SHP77 treated with DMSO at 0.1 percent for 48 hours (cell line): Measurements from ENCODE around the gene NDUFS6.
A peak's percentile ranks its signal among the peaks of the same experiment; 100 is the strongest.
"Not testable (repeated sequence)": the region's sequence is repeated elsewhere in the genome, so short reads cannot be mapped to it uniquely, and the experiment has no call there.

Experiments used
- DNase-seq: peaks from one replicate; lab custom pipeline; 2025; lab: John Stamatoyannopoulos, UW

The NDUFS6 gene

GRCh38 chr5:1798589-1798988, 2.6 kb upstream of the NDUFS6 start:
- DNase-seq = not testable (repeated sequence)

GRCh38 chr5:1799110-1799601, 2.1 kb upstream of the NDUFS6 start:
- no peak for DNase-seq

- peak; percentile 88 for DNase-seq
These were observed 1.4 kb upstream of the NDUFS6 start, which contains the start of gene MRPL36 for GRCh38 chr5:1799602-1800471. Gene MRPL36 (minus strand): TSS chr5:1799837. CDS start chr5:1798935, 902 bp downstream.

- peak; percentile 74 for DNase-seq
These were observed 560 bp upstream of the NDUFS6 start for GRCh38 chr5:1800472-1801221.

- no peak for DNase-seq
These were observed 724 bp downstream of the NDUFS6 start for GRCh38 chr5:1801967-1802295.

GRCh38 chr5:1803192-1803591, 2.0 kb downstream of the NDUFS6 start:
- DNase-seq = no peak

- DNase-seq = no peak
These were observed 2.9 kb downstream of the NDUFS6 start for GRCh38 chr5:1804001-1804690.

- DNase-seq = no peak
These were observed 4.1 kb downstream of the NDUFS6 start for GRCh38 chr5:1805326-1805725.

- DNase-seq = no peak
These were observed 4.5 kb downstream of the NDUFS6 start for GRCh38 chr5:1805736-1806135.

GRCh38 chr5:1806199-1806598, 5.0 kb downstream of the NDUFS6 start:
- DNase-seq = no peak

GRCh38 chr5:1806974-1807373, 5.8 kb downstream of the NDUFS6 start:
- DNase-seq = no peak

GRCh38 chr5:1807451-1808185, 6.4 kb downstream of the NDUFS6 start:
- DNase-seq = no peak

GRCh38 chr5:1808439-1808838, 7.2 kb downstream of the NDUFS6 start:
- no peak for DNase-seq

- no peak for DNase-seq
These were observed 8.3 kb downstream of the NDUFS6 start for GRCh38 chr5:1809416-1810035.

GRCh38 chr5:1810581-1811101, 9.4 kb downstream of the NDUFS6 start:
- no peak for DNase-seq

- no peak for DNase-seq
These were observed 13.2 kb downstream of the NDUFS6 start for GRCh38 chr5:1814183-1815020.

- no peak for DNase-seq
These were observed 14.0 kb downstream of the NDUFS6 start for GRCh38 chr5:1815071-1815786.

GRCh38 chr5:1815881-1816292, 14.7 kb downstream of the NDUFS6 start:
- no peak for DNase-seq

- DNase-seq = not testable (repeated sequence)
These were observed 15.4 kb downstream of the NDUFS6 start for GRCh38 chr5:1816495-1817089.
